NT2/D1 (cell line): ENCODE data around the gene ACSL6.

Experiments used
- SUZ12 ChIP-seq: IDR thresholded peaks from 2 replicates; pipeline ENCODE4 v1.6.1; 2011; ENCODE audit not compliant: insufficient read length, insufficient read depth; ENCODE audit errors: extremely low read depth
- YY1 ChIP-seq: IDR thresholded peaks from 2 replicates; pipeline ENCODE4 v1.6.1; 2011; ENCODE audit not compliant: insufficient read length, insufficient read depth
- ZNF274 ChIP-seq: IDR thresholded peaks from 2 replicates; pipeline ENCODE4 v1.6.1; 2011; ENCODE audit warnings: mild to moderate bottlenecking, low read depth, low read length

GRCh38 chr5:132000677-132001453 lies 10.6 kb downstream of the ACSL6 start:
- TF ChIP-seq ZNF274 = no peak
- no peak for TF ChIP-seq YY1
- TF ChIP-seq SUZ12 = no peak
